Stimulated activated CD8-positive, alpha-beta memory T cell treated with anti-CD3 and anti-CD28 coated beads, Interleukin-4, amount 100 ng/mL, for 4 hours (primary cell): ENCODE results near the gene HSD17B3.
"Not testable (repeated sequence)": the region's sequence is repeated elsewhere in the genome, so short reads cannot be mapped to it uniquely, and the experiment has no call there.

Experiments used
- DNase-seq, 2 donors: peaks; one replicate each; pipeline ENCODE4 v3.0.0-alpha.2; 2020; ENCODE audit warnings: low read depth in 2 of 2, low spot score in 1 of 2

Gene HSD17B3

DNA sequence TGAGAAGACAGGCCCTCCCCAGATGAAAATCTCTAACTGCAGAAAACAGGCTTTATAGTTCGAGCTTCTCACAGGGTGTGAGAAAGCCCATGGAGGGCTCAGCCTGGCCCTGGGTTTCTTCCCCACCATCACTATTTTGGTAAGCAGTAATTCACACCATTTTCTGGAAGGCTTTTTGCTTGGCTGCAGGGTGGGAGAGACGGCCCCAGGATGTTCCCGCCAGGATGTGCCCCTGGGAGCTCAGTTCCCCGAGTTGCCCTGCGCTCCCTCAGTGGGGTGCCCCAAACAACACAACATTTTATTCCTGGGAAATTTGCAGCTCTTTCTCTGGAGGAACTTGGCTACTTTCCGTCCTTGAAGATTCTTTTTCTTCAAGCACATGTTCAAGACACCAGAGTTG is 100.8 kb downstream of the HSD17B3 start:
- DNase-seq: no peak

DNA sequence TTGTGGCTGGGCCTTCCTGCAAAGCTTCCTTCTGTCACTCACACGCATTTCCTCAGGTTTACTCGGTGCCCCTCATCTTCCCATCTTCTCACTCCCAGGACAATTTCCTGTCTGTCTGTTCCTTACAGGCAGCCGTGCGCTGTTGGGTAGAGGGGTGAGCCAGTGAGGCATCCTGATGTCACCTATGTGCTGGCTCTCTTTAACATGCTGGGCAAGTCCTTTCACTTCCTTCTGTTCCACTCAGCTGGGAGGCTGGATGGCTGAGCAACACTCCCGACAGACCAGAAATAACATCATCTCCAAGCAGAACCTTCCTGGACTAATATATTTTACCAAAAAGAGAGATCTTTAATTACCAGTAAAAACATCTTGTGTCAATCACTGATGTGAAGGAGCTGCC is 103.0 kb downstream of the HSD17B3 start:
- DNase-seq: no peak

DNA sequence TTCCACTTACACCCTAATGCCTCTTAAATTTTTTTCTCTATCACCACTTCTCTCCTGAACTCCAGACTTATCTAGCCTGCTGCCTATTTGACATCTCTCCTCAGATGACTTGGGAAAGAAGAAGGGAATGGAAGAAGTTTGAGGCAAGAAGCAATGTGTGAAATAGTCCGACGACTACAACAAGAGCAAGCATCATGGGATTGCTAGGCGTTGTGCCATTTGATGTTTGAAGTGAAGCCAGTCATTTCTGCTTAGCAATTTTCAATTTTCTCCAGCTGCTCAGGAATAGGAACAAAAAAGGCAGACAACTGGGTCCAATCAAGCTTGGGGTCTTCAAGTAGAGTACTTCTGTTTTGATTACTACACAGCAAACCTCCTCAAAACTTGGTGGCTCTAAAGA is 106.4 kb downstream of the HSD17B3 start:
- no peak for DNase-seq

DNA sequence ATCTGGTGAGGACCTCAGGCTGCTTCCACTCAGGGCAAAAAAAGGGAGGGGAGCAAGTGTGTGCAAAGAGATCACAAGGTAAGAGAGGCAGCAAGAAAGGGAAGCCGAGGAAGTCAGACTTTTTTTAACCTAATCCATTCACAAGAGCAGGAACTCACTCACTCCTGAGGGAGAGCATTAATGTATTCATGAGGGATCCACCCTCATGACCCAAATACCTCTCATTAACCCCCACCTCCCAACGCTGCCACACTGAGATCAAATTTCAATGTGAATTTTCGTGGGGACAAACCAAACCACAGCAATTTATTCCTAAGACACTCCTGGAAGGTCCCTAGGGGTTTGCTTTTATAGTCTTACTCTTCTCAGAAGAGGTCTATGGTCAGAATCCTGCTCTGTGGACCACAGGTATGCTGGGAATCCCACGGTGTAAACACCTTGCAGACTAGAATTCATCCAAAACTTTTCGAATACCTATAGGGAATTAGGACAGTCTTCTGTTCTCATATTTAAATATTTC is 108.7 kb downstream of the HSD17B3 start:
- no peak for DNase-seq

DNA sequence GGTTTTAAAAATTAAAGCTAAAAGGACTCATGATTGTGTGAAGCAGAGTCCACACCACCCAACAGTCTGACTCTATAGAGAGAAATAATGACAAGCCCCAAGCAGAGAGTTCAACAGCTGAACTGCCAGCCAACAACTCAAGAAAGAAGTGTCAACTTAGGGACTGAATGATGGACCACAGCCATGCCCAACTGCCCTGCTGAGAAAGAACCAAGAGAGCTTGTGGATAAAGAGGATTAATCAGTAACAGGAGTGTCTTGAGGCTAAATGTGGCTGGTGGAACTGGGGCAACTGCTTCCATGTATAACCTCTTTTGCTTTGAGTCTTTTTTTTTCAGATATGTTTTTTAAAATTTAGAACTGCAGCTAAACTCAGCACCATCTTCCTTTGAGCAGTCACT is 109.3 kb downstream of the HSD17B3 start:
- DNase-seq: no peak

DNA sequence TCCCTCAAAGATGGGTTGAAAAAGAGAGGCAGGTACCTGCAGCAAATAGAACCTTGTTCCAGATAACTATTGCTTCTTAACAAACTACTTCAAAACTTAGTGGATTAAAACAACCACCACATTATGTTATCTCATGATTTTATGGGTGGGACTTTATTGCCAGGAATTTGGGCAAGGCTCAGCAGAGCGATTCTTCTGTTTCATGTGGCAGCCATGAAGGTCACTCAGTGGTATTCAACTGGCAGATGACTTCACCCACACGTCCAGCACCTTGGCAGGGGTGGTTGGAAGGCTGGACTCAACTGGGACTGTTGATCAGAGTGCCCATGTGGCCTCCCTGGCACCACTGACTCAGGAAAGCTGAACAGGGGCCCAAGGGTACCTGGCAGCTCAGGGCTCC is 112.0 kb downstream of the HSD17B3 start:
- no peak for DNase-seq

DNA sequence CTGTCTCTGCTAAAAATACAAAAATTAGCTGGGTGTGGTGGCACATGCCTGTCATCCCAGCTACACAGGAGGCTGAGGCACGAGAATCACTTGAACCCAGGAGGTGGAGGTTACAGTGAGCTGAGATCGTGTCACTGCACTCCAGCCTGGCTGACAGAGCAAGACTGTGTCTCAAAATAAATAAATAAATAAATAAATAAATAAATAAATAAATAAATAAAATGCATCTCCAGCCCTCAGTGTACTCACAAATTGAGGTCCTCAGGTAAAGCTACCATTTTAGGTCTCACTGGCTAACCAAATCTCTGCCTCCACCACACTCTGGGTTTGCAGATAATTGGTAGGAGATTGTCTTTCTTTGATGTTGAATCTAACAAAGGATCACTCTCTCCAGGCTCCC is 112.4 kb downstream of the HSD17B3 start:
- DNase-seq: not testable (repeated sequence)

DNA sequence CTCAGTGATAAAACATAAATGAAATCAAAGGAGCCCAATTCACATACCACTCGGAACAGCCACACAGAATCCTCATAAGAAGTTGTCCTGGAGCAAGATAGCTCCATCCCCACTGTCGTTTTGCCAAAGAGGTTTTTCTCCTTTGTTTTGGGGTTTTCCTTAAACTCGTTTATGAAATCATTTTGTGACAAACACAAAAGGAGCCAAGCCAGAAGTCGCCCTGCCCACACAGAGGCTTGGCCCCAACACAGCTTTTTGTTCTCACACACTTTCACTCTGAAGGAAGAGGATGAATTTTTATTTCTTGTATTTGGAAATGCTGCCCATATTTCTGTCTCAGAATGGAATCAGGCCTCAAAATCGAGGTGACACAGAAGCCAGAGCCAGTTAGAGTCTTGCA is 113.4 kb downstream of the HSD17B3 start:
- DNase-seq: no peak

DNA sequence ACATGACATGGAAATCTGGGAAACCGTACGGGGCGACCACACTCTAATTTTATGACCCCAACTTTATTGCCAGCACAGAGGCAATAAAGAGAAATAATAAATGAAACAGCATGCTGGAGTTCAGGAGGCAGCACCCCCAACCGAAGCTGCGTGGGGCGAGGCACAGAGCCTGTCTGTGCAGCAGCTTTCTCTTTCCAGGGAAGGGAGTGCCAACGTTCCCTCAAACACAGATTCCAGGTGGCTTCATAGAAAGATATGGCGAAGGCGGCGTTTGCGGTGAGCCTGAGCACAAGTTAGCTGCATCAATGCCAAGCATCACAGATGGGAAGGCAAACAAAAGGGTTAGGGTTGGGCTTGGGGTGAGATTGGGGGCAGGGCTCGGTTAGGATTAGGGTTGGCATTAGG is 114.8 kb downstream of the HSD17B3 start:
- DNase-seq: no peak

DNA sequence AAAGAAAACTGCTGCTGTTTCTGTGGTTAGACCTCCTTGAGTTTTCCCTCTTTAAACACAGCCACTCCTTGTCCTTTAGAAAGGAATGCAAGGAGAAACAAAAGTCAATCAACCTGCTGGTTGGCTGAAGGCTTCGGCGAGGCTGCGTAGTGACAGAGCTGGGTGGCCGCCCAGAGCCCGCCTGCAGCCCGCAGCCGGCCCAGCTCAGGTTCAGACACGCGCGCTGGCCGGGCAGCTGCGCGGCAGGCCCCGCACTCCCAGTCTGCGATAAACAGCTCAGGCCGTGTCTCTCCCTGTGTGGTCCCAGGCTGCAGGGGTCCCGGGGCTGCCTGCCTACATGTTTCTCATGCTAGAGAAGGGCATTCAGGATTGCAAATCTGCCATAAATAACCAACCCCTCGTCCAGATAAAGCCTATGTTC is 115.4 kb downstream of the HSD17B3 start:
- no peak for DNase-seq

DNA sequence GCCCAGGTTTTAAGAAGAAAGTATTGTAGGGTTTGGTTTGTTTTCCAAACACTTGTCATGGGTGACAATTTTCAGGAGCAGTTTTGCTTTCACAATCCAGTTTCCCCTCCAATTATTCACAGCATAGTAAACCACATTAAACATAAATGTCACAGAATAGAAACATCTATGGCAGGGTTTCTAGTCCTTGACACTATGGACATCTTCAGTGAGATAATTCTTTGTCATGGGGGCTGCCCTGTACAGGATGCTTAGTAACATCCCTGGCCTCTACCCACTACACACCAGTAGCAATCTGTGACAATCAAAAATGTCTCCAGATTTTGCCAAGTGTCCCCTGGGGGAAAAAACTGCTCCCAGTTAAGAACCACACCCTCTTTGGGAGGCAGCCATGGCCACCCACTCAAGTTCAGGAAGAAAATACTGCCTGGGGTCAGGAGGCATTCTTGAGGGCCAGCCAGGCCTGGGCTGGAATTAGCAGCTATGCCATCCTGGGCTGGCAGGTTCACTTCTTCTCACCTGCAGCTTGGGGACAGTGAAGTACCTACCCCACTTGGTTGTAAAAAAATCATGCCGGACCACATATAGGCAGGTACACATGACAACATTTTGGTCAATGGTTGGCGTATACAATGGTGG is 116.3 kb downstream of the HSD17B3 start:
- DNase-seq: no peak
